Neural cell (in vitro differentiated cells): Measurements from ENCODE around the gene SCAP. TPM values are rescaled to one million over a fixed set of nuclear protein-coding genes. Genes with fewer than 3 reads are reported as not detected.

Source experiments
- H2AFZ ChIP-seq: fragments of 200-600, 300-800 bp; sonication (generic), shearing (Covaris generic); 2 replicates; pipeline ENCODE4 v1.6.0; 2014; ENCODE audit warnings: low read depth, mild to moderate bottlenecking, antibody characterized with exemption, low read length, moderate library complexity
- H3F3A ChIP-seq: fragments of 200-600 bp; shearing (Covaris generic); 2 replicates; pipeline ENCODE4 v1.6.1; 2016; ENCODE audit warnings: mild to moderate bottlenecking, moderate library complexity, mixed read lengths, antibody characterized with exemption, low read length; ENCODE audit not compliant: insufficient read depth, poor library complexity, severe bottlenecking
- H3K27ac ChIP-seq: fragments of 200-600, 300-800 bp; sonication (generic), shearing (Covaris generic); 2 replicates; pipeline ENCODE4 v1.5.1; 2014; ENCODE audit warnings: mild to moderate bottlenecking, low read length, moderate library complexity
- H3K27me3 ChIP-seq: fragments of 300-800, 200-600 bp; sonication (generic), shearing (Covaris generic); 2 replicates; pipeline ENCODE4 v1.6.0; 2014; ENCODE audit warnings: mild to moderate bottlenecking, low read depth, low read length, moderate library complexity; ENCODE audit not compliant: insufficient read depth
- H3K36me3 ChIP-seq: fragments of 300-800, 200-600 bp; sonication (generic), shearing (Covaris generic); 2 replicates; pipeline ENCODE4 v1.5.1; 2014; ENCODE audit warnings: mild to moderate bottlenecking, antibody characterized with exemption, low read length, moderate library complexity; ENCODE audit not compliant: insufficient read depth
- H3K4me2 ChIP-seq: fragments of 300-800, 200-600 bp; sonication (generic), shearing (Covaris generic); 2 replicates; pipeline ENCODE4 v1.6.0; 2014; ENCODE audit warnings: mild to moderate bottlenecking, low read length
- H3K4me3 ChIP-seq: fragments of 300-800, 200-600 bp; sonication (generic), shearing (Covaris generic); 2 replicates; pipeline ENCODE4 v1.5.1; 2014; ENCODE audit warnings: mild to moderate bottlenecking, low read length, moderate library complexity
- H3K79me2 ChIP-seq: fragments of 200-600 bp; shearing (Covaris generic); replicated peaks from 2 replicates; pipeline ENCODE4 v1.6.0; 2014; ENCODE audit warnings: mild to moderate bottlenecking, low read length, moderate library complexity; ENCODE audit not compliant: insufficient read depth
- H3K9ac ChIP-seq: fragments of 300-800, 200-600 bp; sonication (generic), shearing (Covaris generic); 2 replicates; pipeline ENCODE4 v1.6.1; 2016; ENCODE audit warnings: mild to moderate bottlenecking, low read length, mixed read lengths
- H3K9me2 ChIP-seq: fragments of 200-600 bp; shearing (Covaris generic); 2 replicates; pipeline ENCODE4 v1.6.1; 2016; ENCODE audit warnings: mild to moderate bottlenecking, low read length, mixed read lengths; ENCODE audit not compliant: insufficient read depth
- H3K9me3 ChIP-seq: fragments of 200-600, 300-800 bp; sonication (generic), shearing (Covaris generic); 2 replicates; pipeline ENCODE4 v1.6.1; 2016; ENCODE audit warnings: mild to moderate bottlenecking, mixed run types, low read length, moderate library complexity, mixed read lengths
- H4K20me1 ChIP-seq: fragments of 200-600 bp; shearing (Covaris generic); 2 replicates; pipeline ENCODE4 v1.6.1; 2016; ENCODE audit warnings: mild to moderate bottlenecking, mixed run types; ENCODE audit not compliant: insufficient read depth
- CTCF ChIP-seq: fragments of 450-650 bp; IDR thresholded peaks from 2 replicates; pipeline ENCODE4 v1.5.1; 2014; ENCODE audit warnings: antibody characterized with exemption, mild to moderate bottlenecking, moderate library complexity; ENCODE audit not compliant: poor library complexity, severe bottlenecking
- EP300 ChIP-seq: fragments of 450-650 bp; conservative IDR thresholded peaks from 2 replicates; pipeline ENCODE4 v1.6.1; 2014; ENCODE audit warnings: antibody characterized with exemption, mild to moderate bottlenecking, moderate library complexity; ENCODE audit not compliant: poor library complexity, severe bottlenecking
- EZH2 ChIP-seq: fragments of 200-600, 300-800 bp; shearing (Covaris generic), sonication (generic); IDR thresholded peaks from 2 replicates; pipeline ENCODE4 v1.6.1; 2014; ENCODE audit warnings: antibody characterized with exemption, low read length, borderline replicate concordance, mild to moderate bottlenecking; ENCODE audit not compliant: insufficient read depth, poor library complexity, severe bottlenecking
- MXI1 ChIP-seq: fragments of 450-650 bp; conservative IDR thresholded peaks from 2 replicates; pipeline ENCODE4 v1.6.1; 2014; ENCODE audit warnings: antibody characterized with exemption, mild to moderate bottlenecking; ENCODE audit not compliant: poor library complexity, severe bottlenecking
- POLR2AphosphoS5 ChIP-seq: IDR thresholded peaks from 2 replicates; pipeline ENCODE4 v1.6.1; 2012
- RAD21 ChIP-seq: fragments of 450-650 bp; conservative IDR thresholded peaks from 2 replicates; pipeline ENCODE4 v1.6.1; 2014; ENCODE audit warnings: antibody characterized with exemption, mild to moderate bottlenecking, moderate library complexity
- REST ChIP-seq: IDR thresholded peaks from 2 replicates; pipeline ENCODE4 v1.6.1; 2012; ENCODE audit warnings: borderline replicate concordance
- SMC3 ChIP-seq: fragments of 450-650 bp; conservative IDR thresholded peaks from 2 replicates; pipeline ENCODE4 v1.6.1; 2014; ENCODE audit warnings: antibody characterized with exemption, mild to moderate bottlenecking, moderate library complexity; ENCODE audit not compliant: poor library complexity
- TAF1 ChIP-seq: IDR thresholded peaks from 2 replicates; pipeline ENCODE4 v1.6.1; 2012; ENCODE audit warnings: low read depth
- polyA plus RNA-seq: library from polyadenylated mRNA; depleted of rRNA; stranded (reverse); fragments of >200 nt; gene quantifications from 2 replicates; pipeline ENCODE4 v1.2.3, GENCODE V29; 2014

Gene SCAP
- polyA plus RNA-seq, 1 donor from 2014 or later: 58.0 TPM

GRCh38 chr3:47420511-47421484, 54.9 kb downstream of the SCAP start:
- H3K9ac ChIP-seq: no peak overlapping the region
- H3K36me3 ChIP-seq: no peaks in the 10 kb centered on the region
- no peaks in the 10 kb centered on the region for H3K9me3 ChIP-seq
- TF ChIP-seq EP300 (no peak), POLR2AphosphoS5 (peak; percentile 8), EZH2 (no peak), REST (no peak), CTCF (peak; percentile 85), RAD21 (peak; percentile 73), TAF1 (no peak), MXI1 (no peak), SMC3 (peak; percentile 82)
- H3K4me2 ChIP-seq: no peak overlapping the region
- no peaks in the 10 kb centered on the region for H4K20me1 ChIP-seq
- H3K27me3 ChIP-seq: no peaks in the 10 kb centered on the region
- no peak overlapping the region for H3K27ac ChIP-seq
- H3K4me3 ChIP-seq: no peak overlapping the region
- H3K79me2 ChIP-seq: no peaks in the 10 kb centered on the region
- H3F3A ChIP-seq: no peaks in the 10 kb centered on the region
- H3K9me2 ChIP-seq: no peaks in the 10 kb centered on the region
- no peak overlapping the region for H2AFZ ChIP-seq

GRCh38 chr3:47420044-47420430, 55.7 kb downstream of the SCAP start:
- TF ChIP-seq MXI1 (no peak), RAD21 (no peak), CTCF (no peak), POLR2AphosphoS5 (no peak), EP300 (no peak), TAF1 (no peak), EZH2 (no peak)
- Histone ChIP-seq H3K9me3 (no peaks in the 10 kb centered on the region), H3K9me2 (no peaks in the 10 kb centered on the region), H4K20me1 (no peaks in the 10 kb centered on the region), H3K4me3 (no peak overlapping the region), H3K27ac (no peak overlapping the region), H3K9ac (no peak overlapping the region), H3K27me3 (no peaks in the 10 kb centered on the region), H3K36me3 (no peaks in the 10 kb centered on the region), H3K4me2 (no peak overlapping the region), H3F3A (no peaks in the 10 kb centered on the region), H2AFZ (no peak overlapping the region), H3K79me2 (no peaks in the 10 kb centered on the region)
